ENCODE data around the gene FBH1.
"Not testable (repeated sequence)": the region's sequence is repeated elsewhere in the genome, so short reads cannot be mapped to it uniquely, and the experiment has no call there.

Gene FBH1

DNA sequence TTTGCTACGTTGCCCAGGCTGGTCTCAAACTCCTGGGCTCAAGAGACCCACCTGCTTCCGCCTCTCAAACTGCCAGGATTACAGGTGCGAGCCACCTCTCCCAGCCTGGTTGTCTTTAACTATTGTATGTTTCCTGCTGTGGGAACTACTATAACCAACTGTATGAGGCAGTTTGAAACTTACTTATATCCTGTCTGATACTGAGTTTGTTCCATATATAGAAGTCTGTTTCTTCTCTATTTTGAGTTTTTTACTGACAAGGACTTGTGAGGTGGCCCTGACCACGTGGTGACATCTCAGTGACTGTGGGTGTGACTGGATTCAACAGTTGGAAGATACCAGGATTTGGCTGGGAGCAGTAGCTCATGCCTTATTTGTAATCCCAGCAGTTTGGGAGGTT is 14.2 kb downstream of the FBH1 start:
- no peak for DNase-seq

GRCh38 chr10:5905854-5906507 is 15.9 kb downstream of the FBH1 start:
- no peak for DNase-seq

- no peak for DNase-seq
Measured at GRCh38 chr10:5906651-5907050, 16.6 kb downstream of the FBH1 start.

- DNase-seq = not testable (repeated sequence)
Measured at GRCh38 chr10:5908676-5909075, 18.6 kb downstream of the FBH1 start.

GRCh38 chr10:5910323-5911100 is 20.5 kb downstream of the FBH1 start:
- no peak for DNase-seq

DNA sequence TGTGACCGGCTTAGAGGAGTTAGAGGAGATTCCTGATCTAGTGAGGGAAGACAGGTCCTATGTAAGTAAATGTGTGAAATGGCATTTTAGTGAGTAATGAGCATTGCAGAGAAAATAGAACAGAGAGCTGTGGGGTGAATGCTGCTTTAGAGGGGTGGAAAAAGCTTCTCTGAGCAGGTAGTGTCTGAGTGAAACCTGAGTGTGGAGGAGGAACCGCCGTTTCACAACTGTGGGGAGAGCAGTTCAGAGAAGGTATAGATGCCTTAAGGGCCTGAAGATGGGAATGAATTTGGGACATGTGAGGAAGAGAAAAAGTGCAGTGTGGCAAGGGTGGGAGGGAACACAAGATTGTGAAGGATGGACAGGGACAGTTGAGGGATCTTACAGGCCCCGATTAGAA is 21.6 kb downstream of the FBH1 start:
- no peak for DNase-seq

GRCh38 chr10:5913736-5914135 is 23.7 kb downstream of the FBH1 start:
- no peak for DNase-seq

- no peak for DNase-seq
Measured at GRCh38 chr10:5915451-5915850, 25.4 kb downstream of the FBH1 start.

DNA sequence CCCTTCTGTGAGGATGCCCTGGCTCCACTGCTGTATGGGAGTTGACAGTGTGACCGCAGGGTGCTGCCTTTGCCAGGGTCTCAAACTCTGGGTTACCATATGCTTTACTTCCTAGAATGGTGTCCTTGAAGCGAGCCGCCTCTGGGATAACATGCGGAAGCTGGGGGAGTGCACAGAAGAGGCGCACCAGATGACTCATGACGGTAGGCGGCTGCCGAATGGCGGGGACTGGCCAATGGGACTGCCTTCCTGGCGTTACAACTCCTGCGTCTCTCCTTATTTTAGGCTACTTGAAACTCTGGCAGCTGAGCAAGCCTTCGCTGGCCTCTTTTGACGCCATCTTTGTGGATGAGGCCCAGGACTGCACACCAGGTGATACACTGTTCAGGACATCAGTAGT is 27.3 kb downstream of the FBH1 start:
- no peak for DNase-seq

DNA sequence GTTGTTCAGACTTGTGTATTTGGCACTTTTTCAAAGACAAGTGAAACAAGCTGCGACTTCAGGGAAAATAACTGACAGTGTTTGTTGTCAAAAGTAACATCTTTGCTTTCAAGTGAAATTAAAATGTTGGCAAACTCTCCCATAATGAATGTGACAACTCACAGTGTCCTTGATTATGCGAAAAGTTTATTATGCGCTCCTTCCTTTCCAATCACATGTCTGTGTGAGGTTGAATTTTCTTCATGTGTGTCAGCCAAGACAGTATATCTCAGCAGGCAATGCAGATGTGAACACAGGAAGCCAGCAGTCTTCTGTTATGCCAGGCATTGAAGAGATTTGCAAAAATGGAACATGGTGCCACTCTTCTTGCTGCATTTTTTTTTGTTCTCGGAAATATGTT is 28.7 kb downstream of the FBH1 start:
- DNase-seq = no peak

- DNase-seq = no peak
Measured at GRCh38 chr10:5919568-5919967, 29.5 kb downstream of the FBH1 start.

DNA sequence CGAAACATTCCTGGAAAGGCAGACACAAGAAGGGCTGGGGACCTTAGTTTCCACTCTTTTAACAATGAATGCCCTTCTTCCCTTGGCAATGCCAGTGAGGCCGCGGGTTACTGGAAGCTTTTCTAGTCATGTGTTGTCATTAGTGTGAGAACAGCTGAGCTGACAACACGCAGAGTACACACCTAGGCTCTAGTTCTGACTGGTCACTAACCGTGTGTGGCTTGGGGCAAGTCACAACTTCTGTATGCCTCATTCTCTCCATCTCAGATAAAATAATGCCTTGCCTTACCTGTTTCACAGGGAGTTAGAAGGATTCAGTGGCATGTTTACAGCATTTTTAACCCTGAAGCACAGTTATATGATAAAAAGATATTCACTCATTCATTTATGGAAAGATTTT is 31.7 kb downstream of the FBH1 start:
- DNase-seq = no peak

DNA sequence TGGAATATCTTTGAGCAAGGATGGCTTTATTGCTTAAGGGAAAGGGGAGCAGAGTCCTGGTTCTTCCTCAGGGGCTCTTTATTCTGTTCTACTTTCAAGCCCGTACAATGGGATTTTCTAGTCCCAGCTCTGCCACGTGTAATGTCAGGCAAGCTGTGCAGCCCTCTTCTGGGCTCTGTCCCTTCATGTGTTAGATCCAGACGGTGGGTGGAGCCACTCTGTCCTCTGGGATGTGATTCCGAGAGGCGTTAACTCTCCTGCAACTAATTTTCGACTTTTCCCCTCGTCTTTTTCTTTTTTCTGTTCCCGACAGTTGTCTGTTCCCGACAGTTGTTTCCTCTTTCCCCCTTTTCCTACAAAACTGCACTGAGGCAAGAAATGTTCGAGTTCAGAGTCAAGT is 34.8 kb downstream of the FBH1 start:
- DNase-seq = no peak

- no peak for DNase-seq
Measured at GRCh38 chr10:5927306-5927705, 37.3 kb downstream of the FBH1 start.

DNA sequence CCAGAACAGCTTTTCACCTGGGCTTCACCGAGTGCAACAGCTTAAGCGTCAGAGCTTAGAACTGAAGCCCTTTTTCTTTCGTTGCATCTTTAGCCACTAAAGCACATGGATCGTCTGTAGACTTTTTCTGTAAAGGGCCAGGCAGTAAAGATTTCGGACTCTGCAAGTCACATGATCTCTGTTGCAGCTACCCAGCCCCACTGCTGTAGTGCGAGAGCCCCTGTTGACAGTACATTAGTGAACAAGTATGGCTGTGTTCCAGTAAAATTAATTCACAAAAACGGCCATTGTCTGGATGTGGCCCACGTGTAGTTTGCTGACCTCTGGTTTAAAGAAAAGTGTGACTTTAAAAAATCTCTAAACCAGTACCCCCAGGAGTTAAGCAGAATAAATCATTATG is 39.4 kb downstream of the FBH1 start:
- DNase-seq = no peak

DNA sequence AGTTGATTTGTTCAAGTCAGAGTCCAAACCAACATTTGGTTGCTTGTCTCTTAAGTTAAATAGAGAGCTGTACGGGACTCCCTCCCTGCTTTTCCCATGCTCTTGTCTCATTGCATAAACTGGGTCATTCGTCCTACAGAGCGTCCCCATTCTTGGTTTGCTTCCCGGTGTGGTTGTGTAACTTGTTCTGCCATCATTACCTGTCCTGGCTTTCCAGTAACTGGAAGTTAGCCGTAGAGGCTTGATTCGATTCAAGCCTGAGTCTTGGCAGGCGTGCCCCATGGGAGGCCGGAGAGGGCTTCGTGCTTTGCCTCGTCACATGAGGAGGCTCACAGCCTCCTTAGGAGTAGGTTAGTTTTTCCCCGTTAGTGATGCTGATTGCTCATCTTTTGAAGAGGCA is 40.2 kb downstream of the FBH1 start:
- no peak for DNase-seq

DNA sequence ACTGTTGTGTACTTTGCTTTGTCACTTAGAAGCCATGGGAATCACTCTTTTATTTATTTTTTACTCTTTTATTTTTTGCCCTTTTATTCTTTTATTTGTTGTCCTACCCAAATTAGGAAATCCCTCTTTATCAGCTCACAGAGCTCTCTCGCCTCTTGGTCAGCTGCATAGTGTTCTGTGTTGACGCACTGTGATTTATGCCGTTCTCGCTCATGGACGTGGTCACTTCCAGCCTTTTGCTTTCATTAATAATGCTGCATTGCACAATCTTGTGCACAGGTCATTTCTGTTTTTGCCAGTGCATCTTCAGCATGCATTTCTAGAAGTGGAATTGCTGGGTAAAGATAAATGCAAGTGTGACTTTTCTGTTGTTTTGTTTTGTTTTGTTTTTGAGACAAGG is 42.3 kb downstream of the FBH1 start:
- no peak for DNase-seq

DNA sequence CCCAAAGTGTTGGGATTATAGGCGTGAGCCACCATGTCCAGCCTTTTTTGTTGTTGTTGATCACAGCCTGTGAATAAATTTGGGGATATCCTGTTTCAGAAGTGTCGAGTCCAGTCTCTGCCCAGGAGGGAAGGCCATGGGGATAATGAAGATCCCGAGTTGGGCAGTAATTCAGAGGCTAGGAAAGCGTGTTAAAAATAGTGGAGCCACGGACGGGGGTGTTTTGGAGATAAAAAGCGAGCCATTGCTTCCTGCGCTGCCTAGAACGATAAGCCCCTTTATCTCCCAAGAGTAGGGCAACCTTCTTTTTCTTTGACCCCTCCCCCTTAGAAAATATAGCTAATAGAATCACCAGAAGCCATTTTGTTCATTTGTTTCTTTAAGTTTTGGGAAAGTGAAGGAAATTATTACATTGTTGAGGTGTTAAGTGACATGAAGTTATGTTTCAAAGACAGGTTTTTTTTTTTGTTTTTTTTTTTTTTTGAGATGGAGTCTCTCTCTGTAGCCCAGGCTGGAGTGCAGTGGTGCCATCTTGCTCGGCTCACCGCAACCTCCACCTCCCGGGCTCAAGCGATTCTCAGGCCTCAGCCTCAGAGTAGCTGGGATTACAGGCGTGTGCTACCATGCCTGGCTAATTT is 44.0 kb downstream of the FBH1 start:
- DNase-seq = no peak

GRCh38 chr10:5935628-5936027 is 45.6 kb downstream of the FBH1 start:
- no peak for DNase-seq

GRCh38 chr10:5937016-5937415 is 47.0 kb downstream of the FBH1 start:
- DNase-seq = no peak

DNA sequence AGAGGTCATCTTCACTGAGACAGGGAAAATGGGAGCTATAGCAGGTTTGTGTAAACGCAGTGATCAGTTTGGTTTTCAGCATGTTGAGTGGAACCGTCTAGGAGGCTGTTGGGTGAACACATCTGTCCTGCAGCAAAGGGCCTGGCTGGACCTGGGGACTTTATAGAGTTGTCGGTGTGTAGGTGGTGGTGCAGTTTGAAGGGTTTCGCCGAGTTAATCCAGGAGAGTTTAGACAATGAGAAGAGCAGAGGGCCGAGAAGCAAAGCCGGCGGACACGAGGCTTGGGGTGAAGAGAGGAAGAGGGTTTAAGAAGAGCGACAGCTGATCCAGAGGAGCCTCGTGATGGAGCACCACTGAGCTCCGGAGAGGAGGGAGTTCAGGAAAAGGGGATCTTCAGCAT is 48.2 kb downstream of the FBH1 start:
- DNase-seq = no peak

GRCh38 chr10:5940807-5941218 is 50.8 kb downstream of the FBH1 start:
- DNase-seq = no peak

DNA sequence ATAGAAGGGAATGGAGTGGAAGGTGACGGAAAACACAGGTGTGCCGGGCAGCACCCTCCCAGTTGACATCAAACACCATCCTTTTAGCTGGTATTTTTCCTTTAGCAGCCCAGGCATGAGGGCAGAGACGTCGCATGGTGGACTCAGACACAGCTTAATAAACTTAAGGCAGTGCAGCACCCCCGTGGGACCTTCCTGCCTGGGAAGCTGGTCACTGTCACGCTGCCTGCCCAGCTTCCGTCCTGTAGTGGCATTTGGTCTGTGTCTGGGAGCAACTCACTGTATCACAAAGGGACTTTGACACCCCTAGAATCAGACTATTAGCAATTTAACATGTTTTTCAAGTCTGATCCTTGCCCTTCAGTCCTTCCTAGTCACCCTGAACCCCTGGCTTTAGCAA is 51.5 kb downstream of the FBH1 start:
- no peak for DNase-seq

DNA sequence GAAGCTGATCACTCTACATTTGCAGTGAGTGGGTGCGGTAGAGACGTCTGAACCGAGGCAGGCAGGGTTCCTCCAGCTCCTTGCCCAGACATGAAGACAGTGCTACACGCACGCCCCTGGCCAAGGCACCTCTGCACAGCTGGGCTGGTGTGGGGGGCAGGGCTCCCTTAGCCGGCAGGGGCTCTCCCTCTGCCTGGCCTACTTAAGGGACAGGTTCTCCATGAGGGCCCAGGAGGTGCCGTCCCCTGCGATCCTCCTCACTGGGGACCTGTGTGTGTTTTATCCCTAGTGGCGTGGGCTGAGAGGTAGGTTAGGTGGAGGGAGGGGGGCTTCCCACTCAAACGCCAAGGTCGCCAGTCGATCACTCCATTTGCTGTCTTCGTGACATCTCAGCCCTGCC is 52.0 kb downstream of the FBH1 start:
- DNase-seq = no peak

Measured in activated CD4-positive, CD25-positive, alpha-beta regulatory T cell (primary cell).